ENCODE measurements around the gene COQ8B.
A peak's percentile ranks its signal among the peaks of the same experiment; 100 is the strongest.
"Not testable (repeated sequence)": the region's sequence is repeated elsewhere in the genome, so short reads cannot be mapped to it uniquely, and the experiment has no call there.

COQ8B gene

GRCh38 chr19:40716482-40717324 lies at the start of gene COQ8B, which contains the start of gene ITPKC:
TSS of gene COQ8B (minus strand) at chr19:40716886. CDS start at chr19:40714632, 2,254 bp downstream.
TSS of gene ITPKC (plus strand) at chr19:40717112. CDS start at chr19:40717136, 24 bp downstream.
- peak; percentile 98 for DNase-seq

GRCh38 chr19:40766385-40766784 lies 49.7 kb upstream of the COQ8B start:
- not testable (repeated sequence) for DNase-seq

GRCh38 chr19:40763963-40764362 lies 47.3 kb upstream of the COQ8B start:
- no peak for DNase-seq

DNA sequence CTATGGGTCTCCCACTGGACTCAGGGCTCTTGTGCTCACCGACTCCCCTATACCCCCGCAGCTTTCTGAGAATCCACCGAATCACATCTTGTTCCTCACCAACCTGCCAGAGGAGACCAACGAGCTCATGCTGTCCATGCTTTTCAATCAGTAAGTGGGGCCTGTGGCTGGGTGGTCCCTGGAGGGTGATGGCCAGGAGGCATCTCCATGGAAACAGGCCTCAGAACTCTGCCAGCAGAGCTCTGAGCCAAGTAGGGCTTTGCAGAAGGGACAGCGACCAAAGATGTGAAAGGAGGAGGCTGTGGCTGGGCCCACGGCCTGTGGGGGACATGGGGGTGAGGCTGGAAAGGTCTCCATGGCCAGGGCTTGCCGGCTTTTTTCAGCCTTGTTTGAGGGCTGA lies 46.8 kb upstream of the COQ8B start:
- DNase-seq: no peak

GRCh38 chr19:40762754-40763470 lies 46.2 kb upstream of the COQ8B start:
- DNase-seq: no peak

- no peak for DNase-seq
These were observed 42.7 kb upstream of the COQ8B start for GRCh38 chr19:40759352-40759751.

DNA sequence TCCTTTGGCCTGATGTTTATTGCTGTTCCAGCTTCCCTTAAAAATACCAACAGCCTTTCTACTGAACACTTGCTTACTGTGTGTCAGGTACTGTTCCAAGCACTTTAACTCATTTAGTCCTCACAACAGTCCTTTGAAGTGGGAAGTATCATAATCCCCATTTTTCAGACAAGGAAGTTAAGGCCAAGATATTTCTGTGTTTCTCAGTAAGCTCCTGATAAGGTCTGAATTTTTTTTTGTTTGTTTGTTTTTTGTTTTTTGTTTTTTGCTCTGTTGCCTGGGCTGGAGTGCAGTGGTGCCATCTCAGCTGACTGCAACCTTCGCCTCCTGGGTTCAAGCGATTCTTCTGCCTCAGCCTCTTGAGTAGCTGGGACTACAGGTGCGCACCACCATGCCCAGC lies 41.8 kb upstream of the COQ8B start:
- DNase-seq: no peak

DNA sequence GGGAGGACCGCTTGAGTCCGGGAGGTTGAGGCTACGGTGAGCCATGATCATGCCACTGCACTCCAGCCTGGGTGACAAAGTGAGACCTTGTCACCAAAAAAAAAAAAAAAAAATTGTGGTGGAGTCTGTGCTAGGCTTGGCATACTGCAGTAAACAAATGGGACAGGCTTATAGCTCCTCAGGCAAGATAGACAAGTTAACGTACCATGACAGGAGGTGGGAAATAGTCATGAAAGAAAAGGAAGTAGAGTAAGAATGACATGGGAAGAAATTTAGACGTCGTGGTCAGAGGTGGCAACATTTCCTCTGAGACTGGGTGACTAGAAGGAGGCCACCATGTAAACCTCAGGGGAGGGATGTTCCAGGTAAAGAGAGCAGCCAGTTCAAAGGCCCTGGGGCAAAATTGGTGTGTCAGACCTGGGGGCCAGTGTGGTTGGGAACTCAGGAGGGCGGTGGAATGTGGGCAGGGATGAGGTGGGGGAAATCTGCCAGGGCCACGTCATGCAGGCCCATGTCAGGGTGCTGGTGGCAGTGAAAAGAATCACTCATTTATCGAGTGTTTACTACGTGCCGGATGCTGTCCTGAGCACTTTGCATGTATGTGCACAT lies 39.9 kb upstream of the COQ8B start:
- no peak for DNase-seq

DNA sequence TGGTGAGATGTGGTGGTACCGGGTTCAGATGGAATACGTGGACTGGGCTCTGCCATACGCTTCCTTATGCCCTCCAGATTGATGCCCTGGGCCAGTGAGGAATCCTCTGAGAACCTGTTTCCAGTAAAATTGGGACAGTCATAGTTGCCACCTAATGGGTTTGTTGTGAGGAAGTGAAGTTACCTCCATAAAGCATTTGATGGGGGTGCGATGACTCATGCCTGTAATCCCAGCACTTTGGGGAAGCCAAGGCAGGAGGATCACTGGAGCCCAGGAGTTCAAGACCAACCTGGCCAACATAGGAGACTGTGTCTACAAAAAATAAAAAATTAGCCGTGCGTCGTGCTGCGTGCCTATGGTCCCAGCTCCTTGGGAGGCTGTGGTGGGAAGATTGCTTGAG lies 39.1 kb upstream of the COQ8B start:
- no peak for DNase-seq

DNA sequence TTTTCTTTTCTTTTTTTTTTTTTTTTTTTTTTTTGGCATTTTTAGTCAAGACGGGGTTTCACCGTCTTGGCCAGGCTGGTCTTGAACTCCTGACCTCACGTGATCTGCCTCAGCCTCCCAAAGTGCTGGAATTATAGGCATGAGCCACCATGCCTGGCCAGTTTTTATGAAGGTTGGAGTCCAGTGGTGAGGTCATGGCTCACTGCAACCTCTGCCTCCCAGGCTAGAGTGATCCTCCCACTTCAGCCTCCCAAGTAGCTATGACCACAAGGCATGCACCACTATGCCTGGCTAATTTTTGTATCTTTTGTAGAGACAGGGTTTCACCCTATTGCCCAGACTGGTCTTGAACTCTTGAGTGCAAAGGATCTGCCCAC lies 38.5 kb upstream of the COQ8B start:
- no peak for DNase-seq

- no peak for DNase-seq
These were observed 38.0 kb upstream of the COQ8B start for GRCh38 chr19:40754611-40755247.

DNA sequence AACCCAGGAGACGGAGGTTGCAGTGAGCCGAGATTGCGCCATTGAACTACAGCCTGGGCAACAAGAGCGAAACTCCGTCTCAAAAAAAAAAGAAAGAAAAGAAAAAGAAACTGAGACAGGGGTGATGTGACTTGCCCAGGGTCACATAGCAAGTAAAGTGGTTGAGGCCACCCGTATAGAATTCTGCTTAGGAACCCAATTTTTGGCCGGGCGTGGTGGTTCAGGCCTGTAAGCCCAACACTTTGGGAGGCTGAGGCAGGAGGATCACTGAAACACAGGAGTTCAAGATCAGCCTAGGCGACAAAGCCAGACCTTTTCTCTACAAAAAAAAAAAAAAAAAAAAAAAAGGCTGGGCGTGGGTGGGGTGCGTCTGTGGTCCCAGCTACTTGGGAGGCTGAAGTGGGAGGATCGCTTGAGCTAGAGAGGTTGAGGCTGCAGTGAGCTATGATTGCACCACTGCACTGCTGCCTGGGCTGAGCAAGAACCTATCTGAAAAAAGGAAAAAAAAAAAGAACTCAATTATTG lies 35.6 kb upstream of the COQ8B start:
- peak; percentile 33 for DNase-seq

GRCh38 chr19:40750874-40751537 lies 34.3 kb upstream of the COQ8B start, which contains the start of gene SNRPA:
TSS of gene SNRPA (plus strand) at chr19:40751203. CDS start at chr19:40751409, 206 bp downstream.
- peak; percentile 99 for DNase-seq

GRCh38 chr19:40750058-40750873 lies 33.6 kb upstream of the COQ8B start, which contains the start of gene ACTMAP:
TSS of gene ACTMAP (minus strand) at chr19:40750477. CDS start at chr19:40749803, 674 bp downstream.
- DNase-seq: peak; percentile 100

GRCh38 chr19:40747536-40747935 lies 30.9 kb upstream of the COQ8B start:
- no peak for DNase-seq

DNA sequence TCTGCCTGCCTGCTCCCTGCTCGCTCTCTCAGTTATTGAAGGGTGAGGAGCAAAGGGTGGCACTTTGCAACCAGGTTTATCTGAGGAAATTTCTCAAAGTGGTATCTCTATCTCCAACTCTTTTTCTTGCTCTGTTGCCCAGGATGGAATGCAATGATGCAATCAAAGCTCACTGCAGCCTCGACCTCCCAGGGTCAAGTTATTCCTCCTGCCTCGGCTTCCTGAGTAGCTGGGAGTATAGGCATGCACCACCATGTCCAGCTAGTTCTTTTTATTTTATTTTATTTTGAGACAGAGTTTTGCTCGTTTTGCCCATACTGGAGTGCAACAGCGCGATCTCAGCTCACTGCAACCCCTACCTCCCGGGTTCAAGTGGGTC lies 28.7 kb upstream of the COQ8B start:
- no peak for DNase-seq

GRCh38 chr19:40744554-40745401 lies 28.1 kb upstream of the COQ8B start:
- peak; percentile 38 for DNase-seq

DNA sequence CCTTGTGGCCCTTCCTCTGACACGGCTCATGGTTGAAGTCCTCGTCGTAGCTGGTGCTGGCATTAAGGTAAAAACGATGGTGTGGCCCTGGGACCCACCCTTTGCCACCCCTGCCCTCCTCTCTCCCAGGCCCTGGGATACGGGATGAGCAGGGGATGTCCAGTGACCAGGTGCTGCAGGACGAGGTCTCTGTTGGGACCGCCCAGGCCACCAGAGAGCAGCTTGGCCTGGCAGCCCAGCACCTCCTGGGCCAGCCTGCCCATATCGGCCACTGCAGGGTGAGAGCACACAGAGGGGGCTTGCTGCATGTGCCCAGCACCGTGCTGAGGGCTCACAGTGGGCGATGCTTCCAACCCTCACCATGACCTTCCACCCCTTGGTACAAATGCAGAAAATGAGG lies 27.2 kb upstream of the COQ8B start:
- DNase-seq: no peak

DNA sequence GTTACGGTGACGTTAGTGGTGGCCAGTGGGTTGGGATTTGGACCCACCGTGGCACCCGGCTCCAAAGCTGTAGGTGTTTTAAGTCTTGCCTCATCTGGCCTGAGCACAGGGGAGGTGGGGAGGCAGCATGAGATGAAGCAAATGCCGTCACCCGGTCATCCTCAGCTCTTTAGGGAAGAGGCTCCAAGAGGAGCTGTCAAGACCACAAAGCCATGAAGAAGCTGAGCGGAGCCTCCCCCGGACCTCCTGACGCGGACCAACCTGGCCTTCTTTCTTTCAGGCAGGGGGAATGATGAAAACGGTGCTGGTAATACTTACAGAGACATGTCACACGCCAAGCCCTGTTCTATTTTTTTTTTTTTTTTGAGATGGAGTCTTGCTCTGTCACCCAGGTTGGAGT lies 26.2 kb upstream of the COQ8B start:
- DNase-seq: no peak

- no peak for DNase-seq
These were observed 25.8 kb upstream of the COQ8B start for GRCh38 chr19:40742477-40742876.

Measured in hematopoietic multipotent progenitor cell treated with erythropoietin and hydrocortisone succinate and interleukin-3 and kit ligand, for 6 days (in vitro differentiated cells).